Lung (tissue), 12 donors: ENCODE results near the gene SLC2A11. TPM values are rescaled to one million over a fixed set of nuclear protein-coding genes. Genes with fewer than 3 reads are reported as not detected.

Source experiments
- ATAC-seq: fragments of 200-7000 bp; cut with Tn5 transposase; one replicate; pipeline ENCODE4 v1.9.1; 2020; ENCODE audit warnings: moderate number of reproducible peaks; ENCODE audit not compliant: insufficient read depth, low FRiP score
- DNase-seq, 3 donors: peaks; one replicate each; pipeline ENCODE4 v3.0.0-alpha.2; 2013 to 2017
- H3K27ac ChIP-seq, 2 donors: one replicate each; pipeline ENCODE4 v1.5.1; 2013; ENCODE audit warnings: mild to moderate bottlenecking in 2 of 2, moderate library complexity in 2 of 2, control low read depth in 1 of 2, inconsistent platforms in 1 of 2, low read depth in 1 of 2, low read length in 1 of 2
- H3K27me3 ChIP-seq, 3 donors: one replicate each; pipeline ENCODE4 v1.5.1; 2013; ENCODE audit warnings: low read length in 2 of 3; ENCODE audit not compliant: control insufficient read depth in 3 of 3, insufficient read depth in 3 of 3
- H3K36me3 ChIP-seq, 4 donors: one replicate each; pipeline ENCODE4 v1.5.1; 2013; ENCODE audit warnings: low read length in 4 of 4, mild to moderate bottlenecking in 1 of 4, moderate library complexity in 1 of 4; ENCODE audit not compliant: control insufficient read depth in 4 of 4, insufficient read depth in 4 of 4
- H3K4me1 ChIP-seq, 5 donors: one replicate each; pipeline ENCODE4 v1.5.1; 2013; ENCODE audit warnings: low read length in 5 of 5, mild to moderate bottlenecking in 2 of 5, moderate library complexity in 1 of 5; ENCODE audit not compliant: control insufficient read depth in 5 of 5, insufficient read depth in 5 of 5
- H3K4me3 ChIP-seq: one replicate; pipeline ENCODE4 v1.5.1; 2013; ENCODE audit warnings: mild to moderate bottlenecking, control low read depth, moderate library complexity
- H3K9ac ChIP-seq, 2 donors: one replicate each; pipeline ENCODE4 v1.5.1; 2013; ENCODE audit warnings: low read length in 2 of 2, control low read depth in 1 of 2; ENCODE audit not compliant: insufficient read depth in 1 of 2
- H3K9me3 ChIP-seq, 4 donors: one replicate each; pipeline ENCODE4 v1.5.1; 2013; ENCODE audit warnings: low read length in 3 of 4, mild to moderate bottlenecking in 1 of 4, moderate library complexity in 1 of 4; ENCODE audit not compliant: control insufficient read depth in 4 of 4, insufficient read depth in 3 of 4
- WGBS, 2 donors: extraction: QIAGEN DNeasy Blood & Tissue Kit; methylation state at CpG; one replicate each; pipeline ENCODE4 v1.1.7; 2013; 5-methylcytosine and 5-hydroxymethylcytosine counted together
- polyA plus RNA-seq, 2 donors: library from polyadenylated mRNA; stranded (reverse); fragments of 200-250 nt; gene quantifications; one replicate each; pipeline ENCODE4 v1.2.1, GENCODE V29; 2013
- total RNA-seq, 2 donors: library from RNA; depleted of rRNA in 1 of 2; stranded (reverse); fragments of >200 nt in 1 of 2; gene quantifications; one replicate each; pipeline ENCODE4 v1.2.1, GENCODE V29; 2014 to 2021
- TF ChIP-seq, protein P1 (sequence below): IDR thresholded peaks from 2 replicates; pipeline ENCODE4 v1.5.1; 2012; ENCODE audit warnings: mild to moderate bottlenecking; ENCODE audit errors: control extremely low read depth, extremely low read depth
- donor health status: control.
- donor health status: control.
- donor health status: Bipolar disorder and iron deficiency.
- donor health status: healthy.
- donor health status: DM: yes; HTN: yes; CAD: no.

The SLC2A11 gene
- total and polyA plus RNA-seq, 4 donors, result 3.9 to 14.1 (median 10.3) TPM

DNA sequence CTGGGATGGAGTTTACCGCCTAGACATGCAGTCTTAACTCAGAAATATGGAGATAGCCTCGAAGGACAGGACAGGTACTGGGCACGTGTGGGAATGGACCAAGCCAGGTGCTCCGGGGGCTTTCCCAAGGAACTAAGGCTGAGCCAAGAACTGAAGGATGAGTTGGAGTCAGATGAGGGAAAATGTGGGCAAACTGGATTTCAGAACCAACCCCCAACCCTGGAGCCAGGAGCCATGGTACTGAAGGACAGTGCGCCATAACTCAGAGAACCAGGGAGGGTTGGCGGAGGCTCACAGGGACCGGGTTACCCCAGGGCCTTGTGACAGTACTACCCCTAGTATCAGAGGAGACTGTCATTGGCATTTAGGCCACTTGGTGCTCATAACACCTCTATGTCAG is 34.1 kb downstream of the SLC2A11 start:
- DNase-seq (no peak), ATAC-seq (no peak)
- H3K9ac ChIP-seq, result no peak overlapping the region
- H3K4me3 ChIP-seq, result no peak overlapping the region
- H3K27me3 ChIP-seq, result no peaks in the 10 kb centered on the region
- peaks cover 0 to 17% (median 4%) of the 10 kb centered on the region in 5 donors for H3K4me1 ChIP-seq
- TF ChIP-seq, protein P1, sequence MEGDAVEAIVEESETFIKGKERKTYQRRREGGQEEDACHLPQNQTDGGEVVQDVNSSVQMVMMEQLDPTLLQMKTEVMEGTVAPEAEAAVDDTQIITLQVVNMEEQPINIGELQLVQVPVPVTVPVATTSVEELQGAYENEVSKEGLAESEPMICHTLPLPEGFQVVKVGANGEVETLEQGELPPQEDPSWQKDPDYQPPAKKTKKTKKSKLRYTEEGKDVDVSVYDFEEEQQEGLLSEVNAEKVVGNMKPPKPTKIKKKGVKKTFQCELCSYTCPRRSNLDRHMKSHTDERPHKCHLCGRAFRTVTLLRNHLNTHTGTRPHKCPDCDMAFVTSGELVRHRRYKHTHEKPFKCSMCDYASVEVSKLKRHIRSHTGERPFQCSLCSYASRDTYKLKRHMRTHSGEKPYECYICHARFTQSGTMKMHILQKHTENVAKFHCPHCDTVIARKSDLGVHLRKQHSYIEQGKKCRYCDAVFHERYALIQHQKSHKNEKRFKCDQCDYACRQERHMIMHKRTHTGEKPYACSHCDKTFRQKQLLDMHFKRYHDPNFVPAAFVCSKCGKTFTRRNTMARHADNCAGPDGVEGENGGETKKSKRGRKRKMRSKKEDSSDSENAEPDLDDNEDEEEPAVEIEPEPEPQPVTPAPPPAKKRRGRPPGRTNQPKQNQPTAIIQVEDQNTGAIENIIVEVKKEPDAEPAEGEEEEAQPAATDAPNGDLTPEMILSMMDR, result no peak
- peaks cover 3 to 7% (median 6%) of the 10 kb centered on the region in 4 donors for H3K36me3 ChIP-seq
- H3K27ac ChIP-seq, result no peak overlapping the region
- no peaks in the 10 kb centered on the region for H3K9me3 ChIP-seq
- 83 to 90% methylated on average over 7 of the region's 7 CpGs for WGBS, 2 donors

DNA sequence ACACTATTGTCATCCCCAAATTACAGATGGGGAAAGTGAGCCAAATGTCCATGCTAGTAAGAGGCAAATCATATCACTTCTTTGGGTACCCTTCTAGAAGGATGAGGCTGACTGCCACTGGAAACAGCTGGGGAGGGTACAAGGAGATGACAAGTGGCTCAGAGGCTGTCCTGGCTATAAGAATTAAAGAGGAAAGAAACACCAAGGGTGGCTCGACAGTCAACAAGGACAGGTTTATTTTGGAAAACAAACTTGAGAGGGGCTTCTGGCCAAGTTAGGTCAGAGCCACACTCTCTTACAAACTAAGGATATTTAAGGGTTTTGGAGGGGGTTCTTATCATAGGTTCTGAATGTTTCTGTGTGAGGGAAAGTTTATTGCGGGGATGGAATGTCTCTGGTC is 34.5 kb downstream of the SLC2A11 start:
- H3K4me1 ChIP-seq, result peaks cover 0 to 17% (median 4%) of the 10 kb centered on the region in 5 donors
- DNase-seq (no peak), ATAC-seq (no peak)
- H3K36me3 ChIP-seq, result peaks cover 6 to 11% (median 10%) of the 10 kb centered on the region in 4 donors
- H3K27me3 ChIP-seq, result no peaks in the 10 kb centered on the region
- no peak overlapping the region for H3K4me3 ChIP-seq
- TF ChIP-seq, protein P1, result no peak
- no peaks in the 10 kb centered on the region for H3K9me3 ChIP-seq
- H3K9ac ChIP-seq, result no peak overlapping the region
- 88 to 98% methylated on average over 2 of the region's 2 CpGs for WGBS, 2 donors
- no peak overlapping the region for H3K27ac ChIP-seq

DNA sequence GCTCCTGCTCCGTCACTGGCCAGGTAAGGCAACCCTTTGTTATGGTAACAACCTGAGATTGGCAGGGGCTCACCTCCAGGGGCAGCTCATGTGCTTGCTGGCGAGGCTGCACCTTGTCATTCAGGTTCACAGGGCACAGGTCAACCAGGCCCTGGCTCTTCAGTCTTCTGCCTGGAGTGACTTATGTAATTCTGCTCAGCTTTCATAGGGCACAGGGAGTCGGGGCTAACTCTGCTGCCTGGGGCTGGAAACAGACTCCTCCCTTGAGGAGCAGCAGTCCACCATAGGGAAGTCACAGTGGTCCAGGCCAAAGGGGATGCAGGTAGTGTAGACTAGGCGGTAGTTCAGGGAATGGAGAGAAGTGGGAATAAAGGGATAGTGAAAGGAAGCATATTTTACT is 35.0 kb downstream of the SLC2A11 start:
- DNase-seq, result no peak
- H3K27me3 ChIP-seq, result no peaks in the 10 kb centered on the region
- peaks cover 6 to 14% (median 12%) of the 10 kb centered on the region in 4 donors for H3K36me3 ChIP-seq
- H3K9ac ChIP-seq, result no peak overlapping the region
- no peak overlapping the region for H3K4me3 ChIP-seq
- TF ChIP-seq, protein P1, result no peak
- H3K27ac ChIP-seq, result no peak overlapping the region
- no peaks in the 10 kb centered on the region for H3K9me3 ChIP-seq
- H3K4me1 ChIP-seq, result peaks cover 0 to 17% (median 4%) of the 10 kb centered on the region in 5 donors
- no peak for ATAC-seq
- 83 to 89% methylated on average over 4 of the region's 4 CpGs for WGBS, 2 donors
